Measurements from ENCODE around the gene UBR3.
"Not testable (repeated sequence)": the region's sequence is repeated elsewhere in the genome, so short reads cannot be mapped to it uniquely, and the experiment has no call there.

The UBR3 gene

DNA sequence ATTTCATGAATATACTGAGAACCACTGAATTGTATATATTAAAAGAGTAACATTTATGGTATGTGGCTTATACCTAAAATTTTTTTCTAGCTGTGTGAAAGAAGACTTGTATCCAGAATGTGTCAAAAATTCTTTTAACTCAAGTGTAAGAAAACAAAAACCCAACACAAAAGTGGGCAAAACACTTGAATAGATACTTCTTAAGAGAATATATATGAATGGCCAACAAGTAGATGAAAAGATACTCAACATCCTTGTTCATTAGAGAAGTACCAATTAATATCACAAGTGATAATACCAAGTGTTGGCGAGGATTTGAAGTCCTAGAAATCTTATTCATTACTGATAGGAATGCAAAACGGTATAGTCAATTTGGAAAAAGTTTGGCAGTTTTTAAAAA, 243.5 kb downstream of the UBR3 start:
- no peak for FAIRE-seq

- FAIRE-seq: no peak
These were observed 246.0 kb downstream of the UBR3 start for GRCh38 chr2:170073288-170073687.

GRCh38 chr2:170076189-170076588, 248.9 kb downstream of the UBR3 start:
- FAIRE-seq: no peak

DNA sequence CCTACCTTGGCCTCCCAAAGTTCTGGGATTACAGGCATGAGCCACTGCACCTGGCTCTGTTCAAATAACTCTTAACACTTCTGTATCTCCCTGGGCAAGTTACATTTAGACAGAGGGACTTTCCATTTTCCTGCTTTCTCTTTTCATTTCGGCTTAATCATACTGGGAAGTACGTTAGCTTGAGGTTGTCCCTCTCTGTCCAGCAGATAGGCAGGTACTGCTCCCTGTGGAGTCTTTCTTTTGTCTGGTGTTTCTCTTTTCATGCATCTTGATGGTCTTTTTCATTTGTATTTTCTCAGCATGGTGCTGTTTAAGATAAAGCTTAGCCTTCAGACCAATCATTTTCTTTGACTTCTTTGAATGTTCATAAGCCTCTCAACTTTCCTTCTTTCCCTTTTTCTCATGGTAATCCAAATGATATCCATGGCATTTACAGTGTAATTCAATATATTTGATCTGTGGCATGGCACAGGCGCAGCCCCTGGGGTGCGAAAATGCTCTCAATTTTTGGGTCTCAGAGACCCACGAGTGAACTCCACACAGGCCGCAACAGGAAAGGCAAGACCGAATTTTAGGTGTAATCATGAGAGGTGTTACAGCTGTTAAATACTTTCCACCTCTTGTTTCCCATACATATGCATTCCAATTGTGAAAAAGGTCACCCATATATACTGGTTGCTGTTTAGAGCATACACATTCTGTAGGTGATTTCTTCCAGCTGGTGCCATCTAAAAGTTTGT, 250.7 kb downstream of the UBR3 start:
- FAIRE-seq: no peak

DNA sequence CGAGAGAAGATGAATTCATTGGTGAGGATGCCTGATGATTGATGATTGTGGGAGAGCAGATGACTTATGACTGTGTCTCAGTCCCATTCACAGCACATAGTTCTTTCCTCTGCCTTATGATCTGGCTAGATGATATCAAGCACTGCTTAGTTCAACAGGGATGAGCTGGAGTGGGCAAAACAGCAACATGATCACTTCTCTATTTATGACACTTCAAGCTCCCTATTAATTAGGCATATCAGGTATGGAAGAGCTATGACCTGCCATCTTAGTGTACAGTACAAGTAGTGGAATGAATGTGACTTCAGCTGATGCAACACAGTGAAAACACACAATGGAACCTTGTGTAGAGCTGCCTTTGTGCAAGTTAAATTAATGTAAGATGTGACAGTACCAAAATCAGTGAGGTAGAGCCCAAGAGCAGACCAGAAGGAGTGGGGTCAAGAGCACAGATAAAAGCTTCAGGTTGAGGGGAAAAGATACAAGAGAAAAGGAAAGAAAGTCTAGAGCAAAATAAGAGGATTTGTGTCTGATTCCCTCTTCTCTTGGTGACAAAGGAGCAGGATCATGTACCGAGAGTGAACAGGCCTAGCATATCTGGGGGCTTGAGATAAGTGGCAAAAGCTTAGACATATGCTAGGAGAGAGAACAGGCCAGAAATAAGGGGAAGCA, 257.7 kb downstream of the UBR3 start:
- no peak for FAIRE-seq

GRCh38 chr2:170086117-170086688, 258.9 kb downstream of the UBR3 start:
- no peak for FAIRE-seq

DNA sequence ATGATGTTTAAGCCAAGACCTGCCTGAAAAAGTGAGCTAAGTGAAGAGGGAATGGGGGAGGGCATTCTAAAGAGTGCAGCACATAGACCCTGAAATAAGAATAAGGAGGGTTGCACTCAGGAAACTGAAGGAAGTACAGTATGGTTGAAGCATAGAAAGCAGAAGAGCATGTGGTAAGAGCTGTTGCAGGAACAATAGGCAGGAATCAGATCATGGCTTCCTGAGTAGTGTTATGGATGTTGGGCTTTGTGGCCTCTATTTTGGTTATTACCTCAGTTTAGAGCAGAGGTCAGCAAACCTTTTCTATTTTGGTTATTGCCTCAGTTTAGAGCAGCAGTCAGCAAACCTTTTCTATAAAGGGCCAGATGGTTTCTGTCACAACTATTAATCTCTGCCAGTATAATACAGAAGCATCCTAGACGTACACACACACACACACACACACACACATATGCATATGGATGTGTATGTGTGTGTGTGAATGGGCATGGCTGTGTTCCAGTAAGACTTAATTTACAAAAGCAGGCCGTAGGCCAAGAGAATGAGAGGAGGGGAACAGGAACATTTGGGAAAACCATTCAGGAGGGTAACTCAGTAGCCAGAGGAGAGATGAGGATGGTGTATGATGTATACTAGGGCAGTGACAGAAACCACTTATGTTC, 259.6 kb downstream of the UBR3 start:
- no peak for FAIRE-seq

GRCh38 chr2:170087413-170087793, 260.1 kb downstream of the UBR3 start:
- FAIRE-seq: no peak

DNA sequence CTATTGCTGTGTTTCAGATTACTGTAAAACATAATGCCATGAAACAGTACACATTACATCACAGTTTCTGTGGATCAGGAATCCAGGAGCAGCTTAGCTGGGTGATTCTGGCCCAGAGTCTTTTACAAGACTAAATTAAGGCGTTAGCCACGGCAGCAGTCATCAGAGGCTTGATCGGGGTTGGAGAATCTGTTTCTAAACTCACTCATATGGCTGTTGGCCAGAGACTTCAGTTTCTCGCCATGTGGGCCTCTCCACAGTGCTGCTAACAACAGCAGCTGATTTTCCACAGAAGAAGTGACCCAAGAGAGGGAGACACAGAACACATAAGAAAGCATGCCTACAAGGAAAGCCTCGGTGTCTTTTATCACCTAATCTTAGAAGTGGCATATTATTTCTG, 261.5 kb downstream of the UBR3 start:
- no peak for FAIRE-seq

DNA sequence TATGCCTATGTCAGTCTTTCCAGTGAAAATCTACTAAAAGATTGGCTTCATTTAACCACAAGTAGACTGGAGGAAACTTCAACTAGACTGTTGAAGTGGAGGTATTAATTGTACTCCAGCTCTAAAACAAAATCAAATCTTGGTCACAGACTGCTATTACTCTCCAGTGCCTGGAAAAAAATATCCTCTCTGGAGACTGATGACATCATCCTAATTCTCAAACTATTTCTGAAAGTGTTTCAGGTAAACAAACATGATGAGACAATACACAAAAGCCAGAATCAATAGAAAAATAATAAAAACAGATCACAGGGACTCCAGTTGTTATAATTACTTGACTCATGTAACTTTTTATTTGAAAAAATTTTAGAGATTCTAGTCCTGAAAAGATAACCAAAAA, 263.0 kb downstream of the UBR3 start:
- no peak for FAIRE-seq

GRCh38 chr2:170091436-170091835, 264.2 kb downstream of the UBR3 start:
- FAIRE-seq: no peak

DNA sequence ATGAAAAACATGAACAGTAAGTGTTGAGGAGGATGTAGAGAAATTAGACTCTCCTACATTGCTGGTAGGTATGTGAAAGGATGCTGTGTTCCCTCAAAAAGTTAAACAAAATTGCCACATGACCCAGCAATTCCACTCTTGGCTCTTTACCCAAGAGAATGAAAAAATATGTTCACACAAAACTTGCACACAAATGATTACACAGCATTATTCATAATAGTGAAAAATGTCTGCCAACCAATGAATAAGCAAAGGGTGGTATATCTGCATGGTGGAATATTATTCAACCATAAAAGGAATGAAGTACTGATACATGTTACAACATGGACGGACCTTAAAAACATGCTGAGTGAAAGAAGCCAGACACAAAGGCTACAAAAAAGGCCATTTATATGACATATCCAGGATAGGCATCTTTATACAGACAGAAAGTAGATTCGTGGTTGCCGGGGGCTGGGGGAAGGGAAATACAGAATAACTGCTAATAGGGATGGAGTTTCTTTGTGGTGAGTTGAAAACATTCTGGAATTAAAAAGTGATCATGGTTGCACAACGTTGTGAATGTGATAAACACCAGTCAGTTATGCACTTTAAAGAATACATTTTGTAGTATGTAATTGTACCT, 265.3 kb downstream of the UBR3 start:
- FAIRE-seq: no peak

DNA sequence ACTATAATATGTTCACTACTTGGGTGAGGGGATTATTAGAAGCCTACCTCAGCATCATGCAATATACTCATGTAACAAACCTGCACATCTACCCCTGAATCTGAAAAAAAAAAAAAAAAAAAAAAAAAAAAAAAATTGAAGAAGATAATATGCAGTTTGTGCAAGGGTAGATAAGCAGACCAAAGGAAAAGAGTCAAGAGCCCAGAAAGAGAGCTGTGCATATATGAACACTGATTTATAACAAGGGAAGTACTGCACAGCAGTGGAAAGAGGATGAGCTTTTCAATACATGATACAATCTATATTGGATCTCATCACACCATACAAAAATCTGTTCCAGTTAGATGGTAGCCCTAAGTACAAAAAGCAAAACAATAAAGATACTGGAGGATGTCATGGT, 268.1 kb downstream of the UBR3 start:
- no peak for FAIRE-seq

GRCh38 chr2:170098626-170099312, 271.5 kb downstream of the UBR3 start:
- FAIRE-seq: no peak

- FAIRE-seq: no peak
These were observed 274.5 kb downstream of the UBR3 start for GRCh38 chr2:170101789-170102188.

DNA sequence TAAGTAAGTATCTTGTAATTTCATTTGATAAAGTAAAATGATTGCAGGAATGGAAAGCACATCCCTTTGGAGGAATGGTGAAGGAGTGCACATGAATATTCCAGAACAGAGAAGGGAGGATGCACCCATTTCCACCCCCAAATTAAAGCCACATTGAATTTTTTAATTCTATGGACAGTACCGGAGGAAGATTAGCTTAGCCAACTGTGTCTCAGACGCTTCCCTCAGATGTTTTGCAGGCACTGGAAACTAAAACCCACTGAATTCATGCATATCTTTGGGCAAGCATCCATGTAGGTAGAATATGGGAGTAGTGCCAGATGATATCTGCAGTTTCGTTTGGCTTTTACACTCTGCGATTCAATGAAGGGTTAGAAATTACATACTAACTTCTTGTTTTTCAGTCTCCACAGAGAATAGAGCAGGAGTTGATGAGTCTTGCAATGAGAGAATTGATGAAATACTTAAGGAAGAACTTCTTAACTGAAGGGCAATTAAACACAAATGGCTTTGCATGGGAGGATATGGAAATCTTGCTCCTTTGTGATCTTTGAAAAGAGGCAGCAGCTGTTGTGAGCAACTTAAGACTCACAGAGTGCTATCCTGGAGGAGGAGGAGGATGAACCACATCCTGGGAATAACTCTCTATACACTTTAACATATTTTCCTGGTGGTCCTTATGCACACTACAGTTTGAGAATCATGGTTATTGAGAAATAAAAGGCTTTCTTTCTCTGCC, 279.0 kb downstream of the UBR3 start:
- FAIRE-seq: no peak

DNA sequence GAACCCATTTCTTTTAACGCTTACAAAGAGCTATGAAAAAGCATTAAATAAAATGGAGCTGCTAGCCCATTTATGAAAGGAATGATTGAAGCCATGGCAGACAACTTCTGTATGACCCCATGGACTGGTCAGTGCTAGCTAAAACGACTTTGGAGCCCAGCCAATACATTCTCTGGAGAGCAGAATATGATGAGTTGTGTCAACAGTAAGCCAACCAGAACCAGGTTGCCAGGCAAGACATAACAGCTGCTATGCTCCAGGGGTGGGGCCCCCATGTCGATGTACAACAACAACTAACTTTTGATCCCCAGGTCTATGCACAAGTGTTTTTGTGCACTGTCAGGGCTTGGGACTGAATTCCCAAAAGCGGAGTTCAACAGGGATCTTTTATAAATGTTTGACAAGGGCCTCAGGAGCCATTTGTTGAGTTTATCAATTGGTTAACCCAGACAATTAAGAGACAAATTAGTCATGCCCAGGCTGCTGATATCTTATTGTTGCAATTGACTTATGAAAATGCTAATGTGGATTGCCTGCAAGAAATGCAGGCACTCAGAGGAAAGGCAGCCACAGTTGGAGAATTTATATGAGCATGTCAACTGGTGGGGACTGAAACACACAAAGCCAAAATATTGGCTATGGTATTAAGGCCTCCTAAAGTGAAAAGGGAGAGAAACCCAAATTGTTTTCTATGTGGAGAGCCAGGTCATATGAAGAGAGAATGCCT, 286.1 kb downstream of the UBR3 start:
- no peak for FAIRE-seq

DNA sequence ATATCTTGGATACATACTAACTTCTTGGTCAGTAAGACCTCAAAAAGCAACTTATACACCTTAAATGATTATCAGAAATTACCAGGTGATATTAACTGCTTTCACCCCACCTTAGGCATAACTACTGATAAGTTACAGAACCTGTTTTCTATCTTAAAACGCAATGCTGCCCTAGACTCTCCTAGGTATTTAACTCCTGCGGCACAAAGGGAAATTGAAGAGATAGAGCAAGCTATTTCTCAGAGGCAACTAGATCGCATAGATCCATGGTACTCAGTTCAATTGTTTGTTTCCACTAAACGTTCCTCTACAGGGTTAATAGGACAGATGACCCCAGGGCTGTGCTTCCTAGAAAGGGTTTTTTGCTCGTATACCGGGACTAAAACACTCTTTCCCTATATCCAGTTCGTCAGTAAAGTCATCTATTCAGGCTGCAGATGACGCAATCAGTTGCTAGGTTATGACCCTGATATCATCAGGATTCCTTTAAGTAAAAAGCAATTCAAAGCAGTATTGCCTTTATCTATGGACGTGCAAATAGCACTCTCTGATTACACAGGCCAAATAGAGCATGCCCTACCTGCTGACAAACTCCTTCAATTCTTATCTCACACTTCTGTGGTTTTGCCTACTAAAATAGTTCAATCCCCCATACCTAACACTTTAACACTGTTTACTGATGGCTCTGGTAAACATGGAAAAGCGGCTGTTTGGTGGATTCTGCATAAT, 288.4 kb downstream of the UBR3 start:
- no peak for FAIRE-seq

DNA sequence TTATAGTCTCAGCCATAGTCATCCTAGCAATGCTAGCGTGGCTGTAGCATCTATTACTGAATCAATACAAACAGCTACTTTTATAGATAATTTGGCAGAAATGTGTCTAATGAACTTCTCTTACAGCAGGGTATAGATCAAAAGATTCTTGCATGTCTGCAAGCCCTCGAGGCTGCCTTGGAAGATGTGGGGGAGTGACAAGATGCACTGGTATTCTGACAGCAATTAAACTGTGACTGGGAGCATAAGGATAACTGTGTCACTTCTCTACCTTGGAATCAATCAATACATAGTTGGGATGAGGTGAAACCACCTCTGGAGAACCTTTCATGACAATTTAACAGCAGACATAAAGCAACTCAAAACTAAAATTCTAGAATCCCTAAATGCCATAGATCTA, 291.4 kb downstream of the UBR3 start:
- no peak for FAIRE-seq

DNA sequence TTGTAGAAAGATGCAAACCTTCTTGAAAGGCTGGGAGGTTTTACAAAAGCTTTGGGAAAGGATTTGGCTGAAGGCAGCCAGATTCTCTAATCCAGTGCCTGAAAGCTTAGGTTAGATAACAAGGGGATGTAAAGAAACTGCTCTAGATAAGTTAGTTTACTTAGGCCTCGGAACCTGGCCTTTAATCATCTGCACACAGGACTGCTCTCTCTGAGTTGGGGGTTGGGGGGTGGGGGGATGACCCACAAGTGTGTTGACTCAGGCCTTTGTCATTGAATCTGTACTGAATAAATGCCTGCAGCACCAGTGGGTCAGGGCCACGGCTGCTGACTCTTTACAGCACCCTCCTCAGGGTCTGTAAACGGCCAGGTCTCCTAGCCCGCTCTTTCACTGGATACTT, 292.1 kb downstream of the UBR3 start:
- FAIRE-seq: not testable (repeated sequence)

DNA sequence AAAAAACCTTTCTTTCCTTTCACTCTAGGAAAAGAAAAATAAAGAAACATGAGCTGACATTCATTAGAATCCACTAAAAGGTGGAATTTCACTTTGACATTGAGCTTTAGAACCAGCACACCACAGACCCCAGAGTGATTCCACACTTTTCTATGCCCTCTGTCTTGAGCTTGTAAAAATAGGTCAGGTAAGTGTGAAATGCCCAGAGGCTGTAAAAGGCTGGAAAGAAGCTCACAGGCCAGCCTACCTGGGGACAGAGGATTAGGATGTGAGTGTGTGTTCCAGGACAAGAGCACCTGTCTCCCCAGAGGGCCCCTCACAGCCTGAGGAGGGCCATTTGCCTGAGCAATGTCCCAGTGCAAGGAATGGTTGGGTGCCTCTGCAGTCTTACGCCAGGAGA, 294.4 kb downstream of the UBR3 start:
- no peak for FAIRE-seq
